ENCODE results near the gene MME.

DNA sequence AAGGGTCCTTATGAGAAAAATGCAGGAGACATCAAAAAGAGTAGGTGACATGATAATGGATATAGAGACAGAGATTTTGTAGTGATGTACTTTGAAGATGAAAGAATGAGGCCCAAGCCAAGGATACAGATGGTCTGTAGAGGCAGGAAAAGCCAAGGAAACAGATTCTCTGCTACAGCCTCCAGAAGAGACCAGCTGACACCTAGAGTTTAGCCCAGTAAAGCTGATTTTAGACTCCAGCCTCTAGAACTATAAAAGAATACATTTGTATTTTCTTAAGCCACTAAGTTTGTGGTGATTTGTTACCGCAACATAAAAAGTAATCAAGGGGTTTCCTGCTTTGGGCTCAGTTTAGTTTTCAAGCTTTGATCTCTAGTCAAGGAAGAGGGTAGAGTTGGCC lies 148.6 kb downstream of the MME start:
- TF ChIP-seq GATA2 (IDR thresholded peaks at IDR 0.05; ENCODE audit: low read depth, low read length) (no peak), GATA3 (IDR thresholded peaks at IDR 0.05; ENCODE audit: low read depth, low read length) (no peak)

Measured in SH-SY5Y (cell line).